ENCODE measurements around the gene GNAI3.

The GNAI3 gene

GRCh38 chr1:109543988-109544735 lies 4.3 kb upstream of the GNAI3 start:
- FAIRE-seq (no peak), DNase-seq (ENCODE audit: low spot score) (peak; percentile 9)

GRCh38 chr1:109546311-109547109 lies 1.9 kb upstream of the GNAI3 start:
- DNase-seq (ENCODE audit: low spot score) (peak; percentile 92), FAIRE-seq (peak; percentile 82)

DNA sequence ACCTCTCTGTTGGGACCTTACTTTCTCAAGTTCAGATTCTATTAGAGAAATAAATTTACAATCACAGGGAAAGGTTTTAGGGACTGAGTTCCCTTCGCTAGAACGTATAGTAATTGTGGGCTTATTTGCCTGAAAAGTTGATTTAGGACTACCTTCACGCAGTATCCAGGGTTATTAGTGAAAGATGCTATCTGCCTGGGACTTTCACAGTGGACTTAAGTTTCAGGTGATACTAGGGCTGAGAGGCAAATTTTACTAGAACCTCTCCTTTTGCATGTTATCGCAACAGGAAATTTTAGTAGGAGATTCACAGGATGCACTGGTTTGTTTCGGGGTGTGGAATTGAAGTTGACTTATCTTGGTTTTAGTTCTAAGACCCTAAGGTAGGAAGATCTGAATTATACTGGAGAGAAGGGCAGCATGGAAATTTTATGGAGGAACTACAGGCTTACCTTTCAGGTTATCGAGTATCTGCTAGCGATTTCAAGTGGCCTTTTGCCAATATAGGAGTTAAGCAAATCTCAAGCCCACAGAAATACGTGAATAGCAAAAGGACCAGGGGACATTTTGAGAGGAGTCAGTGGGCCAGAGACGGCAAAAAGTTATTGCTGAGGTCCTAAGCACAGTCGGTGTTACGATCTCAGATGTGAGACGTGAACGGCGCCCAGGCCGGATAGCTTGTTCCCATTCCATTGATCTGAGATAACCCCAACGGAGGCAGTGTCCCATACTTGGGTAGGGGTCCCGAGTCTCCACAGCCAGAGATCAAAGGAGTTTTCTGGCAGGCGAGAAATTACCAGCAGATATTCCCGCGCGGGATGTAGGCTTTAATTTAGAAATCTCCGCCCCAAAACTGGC lies 723 bp upstream of the GNAI3 start:
- FAIRE-seq = no peak
- DNase-seq (ENCODE audit: low spot score) = peak; percentile 3

GRCh38 chr1:109556563-109556962 lies 8.1 kb downstream of the GNAI3 start:
- FAIRE-seq (no peak), DNase-seq (ENCODE audit: low spot score) (no peak)

- no peak for FAIRE-seq
- no peak for DNase-seq (ENCODE audit: low spot score)
These were observed 9.1 kb downstream of the GNAI3 start for GRCh38 chr1:109557520-109557919.

- no peak for DNase-seq (ENCODE audit: low spot score)
- no peak for FAIRE-seq
These were observed 11.6 kb downstream of the GNAI3 start for GRCh38 chr1:109559995-109560394.

GRCh38 chr1:109564194-109564878 lies 15.9 kb downstream of the GNAI3 start:
- no peak for FAIRE-seq
- DNase-seq (ENCODE audit: low spot score) = no peak

GRCh38 chr1:109565241-109565640 lies 16.8 kb downstream of the GNAI3 start:
- FAIRE-seq (no peak), DNase-seq (ENCODE audit: low spot score) (no peak)

- FAIRE-seq (no peak), DNase-seq (ENCODE audit: low spot score) (no peak)
These were observed 18.6 kb downstream of the GNAI3 start for GRCh38 chr1:109566982-109567381.

DNA sequence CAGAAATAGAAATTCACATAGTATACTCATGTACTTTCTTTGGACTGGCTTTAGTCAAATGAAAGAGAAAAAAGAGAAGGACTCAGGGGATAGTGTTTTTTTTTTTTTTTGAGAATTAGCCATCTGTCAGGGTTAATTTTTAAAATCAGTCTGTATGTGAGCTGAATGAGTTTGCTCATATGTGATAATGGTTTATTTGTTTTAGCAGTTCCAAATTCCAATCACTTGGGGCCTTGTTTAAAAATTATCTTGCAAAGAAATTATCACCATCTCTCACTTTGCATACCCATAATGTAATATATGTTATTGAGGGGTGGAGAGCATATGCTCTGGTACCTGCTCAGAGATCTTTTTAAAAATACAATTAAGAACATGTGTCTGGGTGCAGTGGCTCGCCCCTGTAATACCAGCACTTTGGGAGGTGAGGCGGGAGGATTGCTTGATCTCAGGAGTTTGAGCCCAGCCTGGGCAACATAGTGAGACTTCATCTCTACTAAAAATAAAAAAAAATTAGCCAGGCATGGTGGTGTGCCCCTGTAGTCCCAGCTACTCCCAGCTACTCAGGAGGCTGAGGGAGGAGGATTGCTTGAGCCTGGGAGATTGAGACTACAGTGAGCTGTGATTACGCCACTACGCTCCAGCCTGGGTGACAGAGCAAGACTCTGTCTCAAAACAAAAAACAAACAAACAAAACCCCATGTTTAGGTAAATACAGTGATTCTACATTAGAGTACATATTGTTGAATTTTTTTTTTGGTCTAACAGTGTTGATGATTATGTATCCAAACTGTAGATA lies 19.7 kb downstream of the GNAI3 start:
- no peak for DNase-seq (ENCODE audit: low spot score)
- FAIRE-seq = no peak

DNA sequence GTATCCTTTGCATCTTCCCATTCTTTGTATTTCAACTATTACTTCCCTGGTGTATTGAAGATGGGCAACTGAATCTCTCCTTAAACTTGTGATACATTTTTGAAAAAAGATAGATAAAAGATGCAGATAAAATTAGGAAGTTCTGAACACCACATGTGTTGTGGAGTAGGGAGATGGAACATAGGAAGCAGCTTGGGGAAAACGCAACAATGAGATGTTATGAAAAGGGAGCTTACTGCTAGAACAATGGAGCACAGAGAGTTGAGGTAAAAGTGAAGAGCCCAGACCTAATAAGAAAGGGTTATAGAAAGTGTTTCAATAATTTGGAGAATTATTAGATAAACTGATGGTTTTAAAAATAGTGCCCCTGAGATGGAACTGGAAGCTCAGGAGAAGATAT lies 20.9 kb downstream of the GNAI3 start:
- DNase-seq (ENCODE audit: low spot score) (no peak), FAIRE-seq (no peak)

GRCh38 chr1:109570414-109570813 lies 22.0 kb downstream of the GNAI3 start:
- no peak for FAIRE-seq
- no peak for DNase-seq (ENCODE audit: low spot score)

- no peak for FAIRE-seq
- DNase-seq (ENCODE audit: low spot score) = no peak
These were observed 25.4 kb downstream of the GNAI3 start for GRCh38 chr1:109573785-109574184.

- FAIRE-seq = no peak
- DNase-seq (ENCODE audit: low spot score) = no peak
These were observed 30.6 kb downstream of the GNAI3 start for GRCh38 chr1:109578947-109579443.

- FAIRE-seq (no peak), DNase-seq (ENCODE audit: low spot score) (no peak)
These were observed 31.1 kb downstream of the GNAI3 start for GRCh38 chr1:109579491-109579890.

DNA sequence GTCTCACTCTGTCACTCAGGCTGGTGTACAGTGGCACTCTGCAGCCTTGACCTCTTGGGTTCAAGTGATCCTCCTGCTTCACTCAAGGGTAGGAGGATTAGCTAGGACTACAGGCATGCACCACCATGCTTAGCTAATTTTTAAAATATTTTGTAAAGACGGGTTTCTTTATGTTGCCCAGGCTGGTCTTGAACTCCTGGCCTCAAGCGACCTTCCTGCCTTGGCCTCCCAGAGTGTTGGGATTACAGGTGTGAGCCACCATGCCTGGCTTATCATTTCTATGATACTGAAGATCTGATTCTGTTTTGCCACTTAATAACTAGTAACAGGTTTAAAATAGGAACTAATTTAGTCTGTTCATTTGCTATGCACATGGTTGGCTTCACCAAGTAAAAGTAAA lies 33.6 kb downstream of the GNAI3 start:
- FAIRE-seq (no peak), DNase-seq (ENCODE audit: low spot score) (no peak)

DNA sequence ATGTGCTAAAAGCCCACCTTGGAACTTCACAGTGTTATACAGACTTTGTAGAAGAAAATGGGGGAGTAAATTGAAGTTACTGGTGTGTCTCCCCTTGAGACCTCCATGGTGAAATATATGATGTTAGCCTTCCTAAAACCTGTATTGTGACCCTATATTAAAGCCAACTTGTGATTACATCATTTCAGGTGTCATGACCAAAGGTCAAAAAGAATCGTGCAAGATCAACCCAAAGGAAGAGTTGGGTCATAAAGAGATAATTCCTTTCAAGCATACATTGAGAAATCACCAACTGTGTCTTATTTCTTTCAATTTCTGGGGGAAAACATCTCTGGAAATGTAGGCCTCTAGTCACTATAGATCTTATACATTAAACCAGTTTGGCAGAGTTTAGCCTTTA lies 36.4 kb downstream of the GNAI3 start:
- no peak for FAIRE-seq
- no peak for DNase-seq (ENCODE audit: low spot score)

- no peak for FAIRE-seq
These were observed 37.6 kb downstream of the GNAI3 start for GRCh38 chr1:109586055-109586454.

GRCh38 chr1:109589177-109589576 lies 40.8 kb downstream of the GNAI3 start:
- DNase-seq (ENCODE audit: low spot score) (no peak), FAIRE-seq (no peak)

More at GRCh38 chr1:109586055-109586454, 37.6 kb downstream of the GNAI3 start:
- no peak for DNase-seq (ENCODE audit: low spot score)

DNA sequence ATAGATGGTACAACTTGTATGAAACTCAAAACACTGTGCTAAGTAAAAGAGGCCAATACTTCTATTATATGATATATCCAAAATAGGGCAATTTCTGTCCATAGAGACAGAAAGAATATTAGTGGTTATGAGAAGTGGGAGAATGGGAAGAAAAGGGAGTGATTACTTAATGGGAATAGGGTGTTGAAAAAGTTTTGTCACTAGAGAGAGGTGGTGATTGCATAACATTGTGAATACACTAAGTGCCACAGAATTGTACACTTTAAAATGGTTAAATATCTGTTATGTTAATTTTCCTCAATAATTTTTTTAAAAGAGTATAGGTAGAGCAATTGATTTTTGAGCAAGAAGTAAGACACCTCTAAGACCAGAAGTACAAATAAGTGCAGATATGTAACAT lies 41.3 kb downstream of the GNAI3 start:
- no peak for DNase-seq (ENCODE audit: low spot score)
- FAIRE-seq = no peak
